Astrocyte (in vitro differentiated cells and primary cell): ENCODE measurements around the gene ITPK1.

Experiments
- EZH2 ChIP-seq: IDR thresholded peaks from 2 replicates; pipeline ENCODE4 v1.6.1; 2012; ENCODE audit warnings: mild to moderate bottlenecking, low read length, inconsistent platforms; ENCODE audit not compliant: insufficient read depth
- TF ChIP-seq, protein P1 (sequence below): IDR thresholded peaks from 2 replicates; pipeline ENCODE4 v1.5.1; 2011; ENCODE audit warnings: low read depth, mild to moderate bottlenecking, inconsistent platforms, low read length, moderate library complexity; ENCODE audit not compliant: insufficient read depth

DNA sequence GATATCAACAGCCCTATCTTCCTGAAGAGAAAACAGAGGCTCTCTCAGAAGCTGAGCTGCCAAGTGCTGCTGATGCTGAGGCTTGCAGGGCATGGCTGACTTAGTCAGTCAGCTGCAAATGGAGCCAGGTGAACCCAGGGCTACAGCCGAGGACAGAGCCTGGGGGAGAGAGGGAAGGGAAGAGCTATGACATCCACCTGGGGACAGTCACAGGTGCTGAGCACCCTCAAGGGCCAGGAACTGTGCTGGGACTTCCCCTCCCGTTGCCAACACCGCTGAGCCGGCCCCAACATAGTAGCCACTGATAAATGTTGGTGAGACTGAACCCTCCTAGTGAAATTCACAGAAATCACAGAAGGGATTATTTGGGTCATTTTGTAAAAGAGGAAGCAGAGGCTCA, 199.5 kb downstream of the ITPK1 start:
- TF ChIP-seq, protein P1, sequence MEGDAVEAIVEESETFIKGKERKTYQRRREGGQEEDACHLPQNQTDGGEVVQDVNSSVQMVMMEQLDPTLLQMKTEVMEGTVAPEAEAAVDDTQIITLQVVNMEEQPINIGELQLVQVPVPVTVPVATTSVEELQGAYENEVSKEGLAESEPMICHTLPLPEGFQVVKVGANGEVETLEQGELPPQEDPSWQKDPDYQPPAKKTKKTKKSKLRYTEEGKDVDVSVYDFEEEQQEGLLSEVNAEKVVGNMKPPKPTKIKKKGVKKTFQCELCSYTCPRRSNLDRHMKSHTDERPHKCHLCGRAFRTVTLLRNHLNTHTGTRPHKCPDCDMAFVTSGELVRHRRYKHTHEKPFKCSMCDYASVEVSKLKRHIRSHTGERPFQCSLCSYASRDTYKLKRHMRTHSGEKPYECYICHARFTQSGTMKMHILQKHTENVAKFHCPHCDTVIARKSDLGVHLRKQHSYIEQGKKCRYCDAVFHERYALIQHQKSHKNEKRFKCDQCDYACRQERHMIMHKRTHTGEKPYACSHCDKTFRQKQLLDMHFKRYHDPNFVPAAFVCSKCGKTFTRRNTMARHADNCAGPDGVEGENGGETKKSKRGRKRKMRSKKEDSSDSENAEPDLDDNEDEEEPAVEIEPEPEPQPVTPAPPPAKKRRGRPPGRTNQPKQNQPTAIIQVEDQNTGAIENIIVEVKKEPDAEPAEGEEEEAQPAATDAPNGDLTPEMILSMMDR = no peak
- no peak for TF ChIP-seq EZH2
